ENCODE data around the gene SLC8A1. TPM values are rescaled to one million over a fixed set of nuclear protein-coding genes. Genes with fewer than 3 reads are reported as not detected.

Gene SLC8A1
- total and polyA plus RNA-seq, 2 of the 13 experiments (the other 11 are each of a cell fraction or from before 2014, with no cell fraction given): not detected

DNA sequence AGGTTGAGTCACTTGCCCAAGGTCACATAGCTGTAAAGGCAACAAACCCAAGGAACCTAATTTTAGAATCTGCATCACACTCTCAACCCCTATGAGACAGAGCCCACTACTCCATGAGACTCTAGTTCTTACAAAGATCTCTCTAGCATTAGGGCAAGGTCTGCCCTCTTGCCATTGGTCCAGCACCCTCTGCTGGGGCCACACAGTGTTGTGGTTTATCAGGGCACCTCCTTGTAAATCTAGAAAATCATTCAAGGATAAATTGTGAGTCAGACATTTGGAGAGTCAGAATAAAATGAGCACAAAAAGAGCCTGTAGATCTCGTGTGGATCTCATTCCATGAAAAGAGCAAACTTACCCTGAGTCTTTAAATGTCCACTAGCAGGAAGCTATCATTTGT is 91.2 kb downstream of the SLC8A1 start (continued):
- TF ChIP-seq, protein P1, sequence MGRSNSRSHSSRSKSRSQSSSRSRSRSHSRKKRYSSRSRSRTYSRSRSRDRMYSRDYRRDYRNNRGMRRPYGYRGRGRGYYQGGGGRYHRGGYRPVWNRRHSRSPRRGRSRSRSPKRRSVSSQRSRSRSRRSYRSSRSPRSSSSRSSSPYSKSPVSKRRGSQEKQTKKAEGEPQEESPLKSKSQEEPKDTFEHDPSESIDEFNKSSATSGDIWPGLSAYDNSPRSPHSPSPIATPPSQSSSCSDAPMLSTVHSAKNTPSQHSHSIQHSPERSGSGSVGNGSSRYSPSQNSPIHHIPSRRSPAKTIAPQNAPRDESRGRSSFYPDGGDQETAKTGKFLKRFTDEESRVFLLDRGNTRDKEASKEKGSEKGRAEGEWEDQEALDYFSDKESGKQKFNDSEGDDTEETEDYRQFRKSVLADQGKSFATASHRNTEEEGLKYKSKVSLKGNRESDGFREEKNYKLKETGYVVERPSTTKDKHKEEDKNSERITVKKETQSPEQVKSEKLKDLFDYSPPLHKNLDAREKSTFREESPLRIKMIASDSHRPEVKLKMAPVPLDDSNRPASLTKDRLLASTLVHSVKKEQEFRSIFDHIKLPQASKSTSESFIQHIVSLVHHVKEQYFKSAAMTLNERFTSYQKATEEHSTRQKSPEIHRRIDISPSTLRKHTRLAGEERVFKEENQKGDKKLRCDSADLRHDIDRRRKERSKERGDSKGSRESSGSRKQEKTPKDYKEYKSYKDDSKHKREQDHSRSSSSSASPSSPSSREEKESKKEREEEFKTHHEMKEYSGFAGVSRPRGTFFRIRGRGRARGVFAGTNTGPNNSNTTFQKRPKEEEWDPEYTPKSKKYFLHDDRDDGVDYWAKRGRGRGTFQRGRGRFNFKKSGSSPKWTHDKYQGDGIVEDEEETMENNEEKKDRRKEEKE (IDR thresholded peaks at IDR 0.05): no peak
- TF ChIP-seq, protein P2, sequence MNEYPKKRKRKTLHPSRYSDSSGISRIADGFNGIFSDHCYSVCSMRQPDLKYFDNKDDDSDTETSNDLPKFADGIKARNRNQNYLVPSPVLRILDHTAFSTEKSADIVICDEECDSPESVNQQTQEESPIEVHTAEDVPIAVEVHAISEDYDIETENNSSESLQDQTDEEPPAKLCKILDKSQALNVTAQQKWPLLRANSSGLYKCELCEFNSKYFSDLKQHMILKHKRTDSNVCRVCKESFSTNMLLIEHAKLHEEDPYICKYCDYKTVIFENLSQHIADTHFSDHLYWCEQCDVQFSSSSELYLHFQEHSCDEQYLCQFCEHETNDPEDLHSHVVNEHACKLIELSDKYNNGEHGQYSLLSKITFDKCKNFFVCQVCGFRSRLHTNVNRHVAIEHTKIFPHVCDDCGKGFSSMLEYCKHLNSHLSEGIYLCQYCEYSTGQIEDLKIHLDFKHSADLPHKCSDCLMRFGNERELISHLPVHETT (CRISPR knock-in tag; conservative IDR thresholded peaks at IDR 0.05): no peak
- TF ChIP-seq, protein P3, sequence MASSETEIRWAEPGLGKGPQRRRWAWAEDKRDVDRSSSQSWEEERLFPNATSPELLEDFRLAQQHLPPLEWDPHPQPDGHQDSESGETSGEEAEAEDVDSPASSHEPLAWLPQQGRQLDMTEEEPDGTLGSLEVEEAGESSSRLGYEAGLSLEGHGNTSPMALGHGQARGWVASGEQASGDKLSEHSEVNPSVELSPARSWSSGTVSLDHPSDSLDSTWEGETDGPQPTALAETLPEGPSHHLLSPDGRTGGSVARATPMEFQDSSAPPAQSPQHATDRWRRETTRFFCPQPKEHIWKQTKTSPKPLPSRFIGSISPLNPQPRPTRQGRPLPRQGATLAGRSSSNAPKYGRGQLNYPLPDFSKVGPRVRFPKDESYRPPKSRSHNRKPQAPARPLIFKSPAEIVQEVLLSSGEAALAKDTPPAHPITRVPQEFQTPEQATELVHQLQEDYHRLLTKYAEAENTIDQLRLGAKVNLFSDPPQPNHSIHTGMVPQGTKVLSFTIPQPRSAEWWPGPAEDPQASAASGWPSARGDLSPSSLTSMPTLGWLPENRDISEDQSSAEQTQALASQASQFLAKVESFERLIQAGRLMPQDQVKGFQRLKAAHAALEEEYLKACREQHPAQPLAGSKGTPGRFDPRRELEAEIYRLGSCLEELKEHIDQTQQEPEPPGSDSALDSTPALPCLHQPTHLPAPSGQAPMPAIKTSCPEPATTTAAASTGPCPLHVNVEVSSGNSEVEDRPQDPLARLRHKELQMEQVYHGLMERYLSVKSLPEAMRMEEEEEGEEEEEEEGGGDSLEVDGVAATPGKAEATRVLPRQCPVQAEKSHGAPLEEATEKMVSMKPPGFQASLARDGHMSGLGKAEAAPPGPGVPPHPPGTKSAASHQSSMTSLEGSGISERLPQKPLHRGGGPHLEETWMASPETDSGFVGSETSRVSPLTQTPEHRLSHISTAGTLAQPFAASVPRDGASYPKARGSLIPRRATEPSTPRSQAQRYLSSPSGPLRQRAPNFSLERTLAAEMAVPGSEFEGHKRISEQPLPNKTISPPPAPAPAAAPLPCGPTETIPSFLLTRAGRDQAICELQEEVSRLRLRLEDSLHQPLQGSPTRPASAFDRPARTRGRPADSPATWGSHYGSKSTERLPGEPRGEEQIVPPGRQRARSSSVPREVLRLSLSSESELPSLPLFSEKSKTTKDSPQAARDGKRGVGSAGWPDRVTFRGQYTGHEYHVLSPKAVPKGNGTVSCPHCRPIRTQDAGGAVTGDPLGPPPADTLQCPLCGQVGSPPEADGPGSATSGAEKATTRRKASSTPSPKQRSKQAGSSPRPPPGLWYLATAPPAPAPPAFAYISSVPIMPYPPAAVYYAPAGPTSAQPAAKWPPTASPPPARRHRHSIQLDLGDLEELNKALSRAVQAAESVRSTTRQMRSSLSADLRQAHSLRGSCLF (CRISPR knock-in tag; IDR thresholded peaks at IDR 0.05; ENCODE audit: borderline replicate concordance): no peak
- no peak for TF ChIP-seq SMAD9 (CRISPR knock-in tag; IDR thresholded peaks at IDR 0.05)
- TF ChIP-seq, protein P4, sequence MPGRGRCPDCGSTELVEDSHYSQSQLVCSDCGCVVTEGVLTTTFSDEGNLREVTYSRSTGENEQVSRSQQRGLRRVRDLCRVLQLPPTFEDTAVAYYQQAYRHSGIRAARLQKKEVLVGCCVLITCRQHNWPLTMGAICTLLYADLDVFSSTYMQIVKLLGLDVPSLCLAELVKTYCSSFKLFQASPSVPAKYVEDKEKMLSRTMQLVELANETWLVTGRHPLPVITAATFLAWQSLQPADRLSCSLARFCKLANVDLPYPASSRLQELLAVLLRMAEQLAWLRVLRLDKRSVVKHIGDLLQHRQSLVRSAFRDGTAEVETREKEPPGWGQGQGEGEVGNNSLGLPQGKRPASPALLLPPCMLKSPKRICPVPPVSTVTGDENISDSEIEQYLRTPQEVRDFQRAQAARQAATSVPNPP (CRISPR knock-in tag; IDR thresholded peaks at IDR 0.05): no peak
- TF ChIP-seq PRPF4 (IDR thresholded peaks at IDR 0.05; ENCODE audit: low read depth, low read length, poor library complexity, severe bottlenecking): no peak
- no peak for TF ChIP-seq KDM6A (CRISPR knock-in tag; IDR thresholded peaks at IDR 0.05; ENCODE audit: low read depth)
- TF ChIP-seq FOXO1 (CRISPR knock-in tag; IDR thresholded peaks at IDR 0.05): no peak
